Measurements from ENCODE around the gene ZCCHC7.
"Not testable (repeated sequence)": the region's sequence is repeated elsewhere in the genome, so short reads cannot be mapped to it uniquely, and the experiment has no call there.

ZCCHC7 gene

GRCh38 chr9:37121881-37122280 lies 1.5 kb downstream of the ZCCHC7 start:
- DNase-seq, result no peak

DNA sequence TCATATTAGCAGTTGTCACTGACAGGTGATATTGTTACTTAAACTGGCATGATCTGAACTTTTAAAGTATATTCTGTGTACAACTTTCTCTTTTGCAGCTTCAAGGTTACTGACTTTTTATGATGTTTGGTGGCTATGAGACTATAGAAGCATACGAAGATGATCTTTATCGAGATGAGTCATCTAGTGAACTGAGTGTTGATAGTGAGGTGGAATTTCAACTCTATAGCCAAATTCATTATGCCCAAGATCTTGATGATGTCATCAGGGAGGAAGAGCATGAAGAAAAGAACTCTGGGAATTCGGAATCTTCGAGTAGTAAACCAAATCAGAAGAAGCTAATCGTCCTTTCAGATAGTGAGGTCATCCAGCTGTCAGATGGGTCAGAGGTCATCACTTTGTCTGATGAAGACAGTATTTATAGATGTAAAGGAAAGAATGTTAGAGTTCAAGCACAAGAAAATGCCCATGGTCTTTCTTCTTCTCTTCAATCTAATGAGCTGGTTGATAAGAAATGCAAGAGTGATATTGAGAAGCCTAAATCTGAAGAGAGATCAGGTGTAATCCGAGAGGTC lies 5.9 kb downstream of the ZCCHC7 start:
- DNase-seq, result no peak

GRCh38 chr9:37127018-37127417 lies 6.6 kb downstream of the ZCCHC7 start:
- DNase-seq, result no peak

- DNase-seq, result no peak
Observed at GRCh38 chr9:37128051-37128450, 7.7 kb downstream of the ZCCHC7 start.

GRCh38 chr9:37134166-37134565 lies 13.8 kb downstream of the ZCCHC7 start:
- no peak for DNase-seq

- no peak for DNase-seq
Observed at GRCh38 chr9:37141015-37141414, 20.6 kb downstream of the ZCCHC7 start.

DNA sequence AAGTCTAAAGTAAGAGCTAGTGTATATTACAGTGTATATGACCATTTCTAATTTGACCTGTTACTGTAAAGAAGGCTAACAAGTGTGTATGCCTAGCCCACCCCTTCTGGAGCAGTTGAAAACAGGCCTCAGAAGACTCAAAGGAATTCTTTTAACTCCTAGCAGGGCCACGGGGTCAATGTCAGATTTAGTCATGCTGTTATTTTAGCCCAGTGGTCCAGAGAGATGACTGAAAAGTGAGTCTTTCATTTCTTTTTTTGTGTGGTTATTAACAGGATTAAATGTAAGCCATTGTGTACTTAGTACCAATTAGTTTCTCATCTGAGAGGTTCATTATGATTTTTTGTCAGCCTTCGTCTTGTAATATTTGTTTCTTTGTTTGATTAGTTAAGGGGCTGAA lies 24.4 kb downstream of the ZCCHC7 start:
- no peak for DNase-seq

GRCh38 chr9:37146410-37146809 lies 26.0 kb downstream of the ZCCHC7 start:
- DNase-seq, result no peak

- no peak for DNase-seq
Observed at GRCh38 chr9:37148181-37148580, 27.8 kb downstream of the ZCCHC7 start.

GRCh38 chr9:37149666-37150308 lies 29.4 kb downstream of the ZCCHC7 start:
- no peak for DNase-seq

DNA sequence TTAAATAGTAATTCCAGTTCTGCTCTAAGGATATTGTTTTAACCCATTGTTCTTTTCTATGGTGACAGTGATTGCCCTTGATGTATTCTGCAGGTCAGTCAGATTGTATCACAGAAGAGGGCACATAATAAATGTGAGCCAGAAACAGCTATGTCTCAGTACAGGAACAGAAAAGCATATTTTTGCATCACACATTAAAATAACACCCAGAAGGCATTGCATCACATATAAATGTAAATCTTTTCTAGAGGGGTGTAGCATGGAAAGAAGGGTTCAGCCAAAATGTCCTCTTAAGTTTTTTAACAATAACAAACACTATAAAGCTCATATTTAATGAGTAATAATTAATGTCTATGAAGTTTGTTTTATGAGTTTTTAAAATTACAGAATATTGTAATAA lies 30.0 kb downstream of the ZCCHC7 start:
- no peak for DNase-seq

DNA sequence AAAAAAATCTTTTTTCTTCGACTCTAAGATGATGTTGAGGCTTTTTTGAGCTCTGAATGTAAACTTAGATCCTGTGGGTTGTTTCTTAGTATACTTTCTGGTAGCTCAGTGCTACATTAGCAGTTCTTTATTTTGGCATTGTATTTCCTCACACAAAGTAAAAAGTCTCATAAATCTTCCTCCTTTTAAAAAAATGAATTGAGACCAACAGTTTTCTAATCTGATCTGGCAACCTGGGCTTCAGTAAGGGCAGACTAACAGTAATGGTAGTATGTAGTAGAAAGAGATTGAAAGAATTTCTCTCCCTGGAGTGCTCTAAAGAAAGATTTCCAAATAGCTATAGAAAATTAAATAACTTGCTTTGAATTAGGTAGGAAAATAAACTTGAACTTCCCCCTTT lies 31.4 kb downstream of the ZCCHC7 start:
- no peak for DNase-seq

GRCh38 chr9:37152365-37152764 lies 32.0 kb downstream of the ZCCHC7 start:
- DNase-seq, result no peak

GRCh38 chr9:37155601-37156000 lies 35.2 kb downstream of the ZCCHC7 start:
- DNase-seq, result no peak

GRCh38 chr9:37156205-37156604 lies 35.8 kb downstream of the ZCCHC7 start:
- DNase-seq, result no peak

- DNase-seq, result no peak
Observed at GRCh38 chr9:37156781-37157356, 36.5 kb downstream of the ZCCHC7 start.

DNA sequence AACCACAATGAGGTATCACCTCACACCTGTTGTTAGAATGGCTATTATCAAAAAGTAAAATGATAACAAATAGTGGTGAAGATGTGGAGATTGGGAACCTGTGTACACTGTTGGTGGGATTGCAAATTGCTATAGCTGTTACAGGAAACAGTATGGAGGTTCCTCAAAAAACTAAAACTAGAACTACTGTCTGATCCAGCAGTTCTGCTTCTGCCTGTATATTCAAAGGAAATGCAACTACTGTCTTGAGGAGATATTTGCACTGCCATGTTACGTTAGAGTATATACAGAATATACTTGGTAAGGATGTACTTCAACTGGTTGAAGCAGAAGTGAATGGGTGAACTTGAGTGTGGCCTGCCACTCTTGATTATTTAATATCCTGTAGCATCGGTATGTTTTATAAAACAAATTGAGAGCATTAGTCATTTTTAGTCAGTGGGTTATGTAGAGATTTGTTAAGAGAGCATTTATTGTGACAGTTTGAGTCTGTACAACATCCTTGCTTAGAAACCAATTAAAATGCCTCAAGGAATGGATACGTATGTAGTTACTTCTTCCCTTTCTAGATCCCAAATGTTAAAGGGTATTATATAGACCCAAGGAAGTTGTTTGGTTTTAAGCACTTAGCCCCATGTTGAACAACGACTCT lies 37.5 kb downstream of the ZCCHC7 start:
- DNase-seq, result no peak

GRCh38 chr9:37163299-37163698 lies 42.9 kb downstream of the ZCCHC7 start:
- no peak for DNase-seq

DNA sequence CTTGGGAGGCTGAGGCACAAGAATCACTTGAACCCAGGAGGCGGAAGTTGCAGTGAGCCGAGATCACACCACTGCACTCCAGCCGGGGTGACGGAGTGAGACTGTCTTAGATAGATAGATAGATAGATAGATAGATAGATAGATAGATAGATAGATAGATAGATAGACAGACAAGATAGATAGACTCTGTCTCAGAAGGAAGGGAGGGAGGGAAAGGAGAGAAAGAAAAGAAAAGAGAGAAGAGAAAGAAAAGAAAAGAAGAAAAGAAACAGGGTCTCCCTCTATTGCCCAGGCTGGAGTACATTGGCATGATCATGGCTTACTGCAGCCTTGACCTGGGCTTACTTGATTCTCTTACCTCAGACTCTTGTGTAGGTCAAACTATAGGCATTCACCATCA lies 44.0 kb downstream of the ZCCHC7 start:
- not testable (repeated sequence) for DNase-seq

DNA sequence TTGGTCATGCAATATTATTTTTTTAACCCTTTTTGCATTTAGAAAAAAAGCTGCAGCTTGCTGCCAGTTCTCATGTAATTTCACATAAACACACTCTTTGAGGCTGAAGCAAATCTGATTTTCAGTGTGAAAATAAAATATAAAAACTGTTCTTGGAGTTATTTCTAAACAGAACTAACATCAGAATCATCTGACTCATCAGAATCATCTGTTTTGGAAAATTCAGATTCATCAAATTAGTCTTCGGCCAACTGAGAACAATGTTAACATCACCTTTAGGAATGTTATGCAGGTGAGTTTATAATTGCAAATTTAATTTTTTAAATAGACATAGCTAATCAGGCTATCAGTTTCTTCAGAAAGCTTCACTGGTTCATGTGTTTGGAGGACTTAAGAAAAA lies 45.3 kb downstream of the ZCCHC7 start:
- no peak for DNase-seq

DNA sequence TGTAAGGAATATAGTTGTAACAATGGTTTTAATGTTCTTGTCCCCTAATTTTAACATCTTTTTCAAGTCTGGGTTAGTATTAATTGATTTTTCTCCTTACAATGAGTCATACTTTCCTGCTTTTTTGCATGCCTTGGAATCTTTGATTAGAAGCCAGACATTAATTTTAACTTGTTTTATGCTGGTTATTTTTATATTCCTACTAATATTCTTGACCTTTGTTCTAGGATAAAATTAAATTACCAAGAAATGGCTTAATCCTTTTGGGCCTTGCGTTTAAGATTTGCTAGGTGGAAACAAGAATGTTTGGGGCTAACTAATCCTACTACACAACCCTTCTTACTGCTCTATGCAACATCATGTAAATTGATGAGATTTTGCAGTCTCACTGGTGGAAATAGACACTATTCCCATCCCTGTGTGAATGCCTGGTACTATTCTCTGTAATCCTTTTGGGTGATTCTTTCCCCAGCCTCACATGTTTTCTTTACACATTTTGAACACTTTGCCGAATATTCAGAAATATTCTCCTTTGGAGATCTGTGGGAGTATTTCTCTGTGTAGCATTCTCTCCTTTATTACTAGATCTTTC lies 47.2 kb downstream of the ZCCHC7 start:
- no peak for DNase-seq

- no peak for DNase-seq
Observed at GRCh38 chr9:37172557-37172956, 52.2 kb downstream of the ZCCHC7 start.

DNA sequence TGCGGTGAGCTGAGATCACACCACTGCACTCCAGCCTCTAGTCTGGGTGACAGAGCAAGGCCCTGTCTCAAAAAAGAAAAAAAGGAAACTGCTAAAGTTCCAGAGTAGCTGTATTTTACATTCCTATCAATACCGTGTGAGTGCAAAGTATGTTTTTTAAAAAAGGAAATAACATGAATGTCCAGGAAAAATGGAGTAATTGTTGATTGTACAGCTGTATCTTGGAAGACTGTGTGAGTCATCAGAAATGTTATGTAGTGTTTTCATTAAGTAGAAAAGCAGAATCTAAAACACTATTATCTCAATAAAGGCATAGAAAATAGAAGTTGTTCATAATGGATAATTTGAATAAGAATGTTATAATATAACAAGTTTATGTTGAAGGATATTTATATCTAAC lies 53.9 kb downstream of the ZCCHC7 start:
- DNase-seq, result no peak

DNA sequence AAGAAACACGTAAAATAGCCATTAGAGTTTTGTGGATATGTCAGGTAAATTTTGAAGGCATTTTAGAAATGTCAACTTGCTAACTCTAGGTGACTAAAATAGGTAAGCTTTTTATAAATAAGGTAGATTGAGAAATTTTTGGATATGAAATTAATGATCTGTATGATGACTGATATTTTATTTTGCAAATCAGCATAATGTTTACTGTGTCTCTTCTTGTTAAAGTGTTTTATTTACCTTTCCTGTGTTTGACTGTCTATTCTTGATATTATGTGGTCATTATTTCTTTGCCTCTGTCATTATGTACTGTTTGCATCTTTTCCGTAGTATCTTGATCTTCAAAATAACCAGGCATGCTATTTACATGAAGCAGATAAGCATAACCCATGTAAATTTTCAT lies 58.4 kb downstream of the ZCCHC7 start:
- no peak for DNase-seq
